T1000 (cell line): Measurements from ENCODE around the gene CCDC3.

Experiments used
- DNase-seq: peaks from one replicate; lab custom pipeline; 2025; ENCODE audit warnings: mixed read lengths; lab: John Stamatoyannopoulos, UW

The CCDC3 gene

DNA sequence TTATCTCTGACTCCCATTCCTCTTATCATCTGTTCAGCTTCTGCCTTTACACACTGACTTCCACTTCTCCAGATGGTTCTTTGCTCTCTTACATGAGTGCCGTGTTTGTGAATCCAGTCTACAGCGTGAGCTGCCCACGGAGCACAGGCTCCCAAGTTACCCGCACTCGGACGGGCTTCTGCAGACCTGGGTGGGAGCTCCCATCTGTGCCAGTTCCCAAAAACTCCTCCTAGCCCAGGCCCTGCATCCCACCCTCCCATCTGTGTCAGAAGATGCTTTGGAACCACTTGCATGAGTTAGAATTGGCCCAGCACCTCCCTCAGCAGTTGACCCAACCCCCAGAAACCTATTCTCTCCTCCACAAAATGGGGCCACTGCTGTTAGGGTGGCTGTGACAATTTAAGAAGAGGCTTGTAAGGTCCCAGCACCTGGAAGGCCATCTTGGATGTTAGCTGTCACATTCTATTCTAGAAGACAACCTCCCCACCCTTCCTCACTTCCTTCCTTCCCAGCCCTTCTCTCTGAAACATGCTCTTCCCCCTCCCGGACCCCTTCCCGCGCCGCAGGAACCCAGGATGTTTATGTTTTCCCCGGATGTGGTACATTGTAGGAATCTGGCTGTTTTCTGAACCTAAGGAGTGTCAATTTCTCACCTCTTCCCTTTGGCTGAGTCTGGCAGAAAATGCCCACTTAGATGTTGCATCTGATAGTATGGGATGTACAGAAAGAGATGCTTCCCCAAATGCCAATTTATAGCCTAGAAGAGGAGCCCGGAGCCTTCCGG is 79.2 kb downstream of the CCDC3 start:
- no peak for DNase-seq

DNA sequence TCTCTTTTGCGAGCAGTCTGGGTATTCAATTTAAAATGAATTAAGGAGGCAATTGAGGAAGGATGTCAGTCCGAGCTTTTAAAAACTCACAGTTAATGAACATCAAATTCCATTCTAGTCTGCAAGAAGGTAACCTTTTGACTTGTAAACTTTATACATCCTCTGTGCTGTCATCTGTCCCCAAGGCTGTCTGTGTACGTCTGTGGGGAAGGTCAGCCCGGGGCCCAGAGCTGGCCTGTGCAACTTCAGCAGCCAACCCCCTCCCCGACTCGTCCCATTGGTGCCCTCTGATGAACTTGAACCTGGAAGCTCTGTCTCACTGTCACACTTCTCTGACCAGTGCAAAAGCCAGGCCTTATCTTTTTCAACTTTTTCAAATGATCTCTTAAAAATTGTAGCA is 80.3 kb downstream of the CCDC3 start:
- no peak for DNase-seq

DNA sequence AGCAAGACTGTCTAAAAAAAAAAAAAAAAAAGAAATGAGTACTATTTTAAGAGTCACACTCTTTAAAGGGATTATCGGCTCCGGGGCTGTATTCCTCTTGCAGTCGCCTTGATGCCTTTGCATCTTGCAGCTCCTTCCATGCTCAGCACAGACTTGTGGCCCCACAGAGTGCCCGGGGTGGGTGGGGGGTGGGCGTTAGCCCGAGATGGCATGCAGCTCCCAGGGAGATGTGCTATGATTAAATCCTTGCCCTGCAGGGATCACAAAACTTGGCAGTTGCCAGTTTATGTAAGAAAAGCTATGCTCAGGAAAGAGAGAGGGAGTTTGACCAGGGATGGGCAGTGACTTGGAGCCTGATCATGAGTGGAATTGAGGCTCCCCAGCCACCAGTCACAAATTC is 81.9 kb downstream of the CCDC3 start:
- DNase-seq = no peak

DNA sequence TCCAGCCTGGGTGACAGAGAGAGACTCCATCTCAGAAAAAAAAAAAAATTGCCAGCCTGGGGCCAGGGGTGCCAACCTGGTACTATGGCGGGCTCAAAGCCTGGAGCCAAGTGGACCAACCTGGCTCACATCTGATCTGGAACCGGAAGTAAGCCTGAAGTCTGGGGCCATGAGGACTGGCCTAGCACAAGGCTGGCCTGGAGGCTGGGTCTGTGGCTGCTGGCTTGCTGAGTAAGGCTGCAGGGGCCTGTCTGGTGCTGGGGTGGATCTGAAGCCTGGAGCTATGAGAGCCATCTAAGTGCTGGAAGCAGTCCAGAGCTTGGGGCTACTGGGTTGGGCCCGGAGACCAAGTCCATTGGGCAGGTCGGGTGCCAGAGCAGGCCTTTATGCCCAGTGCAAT is 84.9 kb downstream of the CCDC3 start:
- no peak for DNase-seq

DNA sequence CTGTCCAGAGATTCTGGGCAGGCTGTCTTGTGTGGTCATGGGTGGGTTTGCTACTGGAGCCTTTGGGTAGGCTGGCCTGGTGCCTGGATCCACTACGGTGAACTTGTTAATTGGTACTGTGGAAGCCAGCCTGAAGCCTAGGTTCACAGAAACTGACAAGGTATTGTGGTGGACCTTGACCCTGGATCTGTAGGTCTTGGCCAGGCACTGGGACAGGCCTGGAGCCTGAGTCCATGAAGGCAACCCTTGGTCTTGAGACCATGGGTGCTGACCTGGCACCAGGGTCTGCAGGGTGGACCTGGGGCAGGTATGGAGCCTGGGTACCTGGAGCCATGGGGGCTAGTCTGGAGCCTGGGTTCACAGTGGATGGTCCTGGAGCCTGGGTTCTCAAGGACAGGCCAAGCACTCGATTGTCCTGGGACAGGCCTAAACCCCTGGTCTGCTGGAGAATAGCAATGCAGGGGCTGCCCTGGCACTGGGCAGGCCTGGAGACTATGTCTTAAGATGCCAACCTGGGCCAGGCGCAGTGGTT is 85.8 kb downstream of the CCDC3 start:
- DNase-seq = no peak

DNA sequence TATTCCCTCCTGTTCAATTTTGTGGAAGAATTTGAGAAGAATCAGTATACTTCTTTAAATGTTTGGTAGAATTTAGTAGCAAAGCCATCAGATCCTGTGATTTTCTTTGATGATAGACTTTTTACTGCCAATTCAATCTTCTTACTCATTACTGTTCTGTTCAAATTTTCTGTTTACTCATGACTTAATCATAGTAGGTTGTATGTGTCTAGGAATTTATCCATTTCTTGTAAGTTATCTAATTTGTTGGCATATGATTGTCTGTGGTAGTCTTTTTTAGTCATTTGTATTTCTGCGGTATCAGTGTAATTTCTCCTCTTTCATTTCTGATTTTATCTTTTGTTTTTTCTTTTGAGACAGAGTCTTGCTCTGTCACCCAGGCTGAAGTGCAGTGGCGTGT is 87.4 kb downstream of the CCDC3 start:
- no peak for DNase-seq

DNA sequence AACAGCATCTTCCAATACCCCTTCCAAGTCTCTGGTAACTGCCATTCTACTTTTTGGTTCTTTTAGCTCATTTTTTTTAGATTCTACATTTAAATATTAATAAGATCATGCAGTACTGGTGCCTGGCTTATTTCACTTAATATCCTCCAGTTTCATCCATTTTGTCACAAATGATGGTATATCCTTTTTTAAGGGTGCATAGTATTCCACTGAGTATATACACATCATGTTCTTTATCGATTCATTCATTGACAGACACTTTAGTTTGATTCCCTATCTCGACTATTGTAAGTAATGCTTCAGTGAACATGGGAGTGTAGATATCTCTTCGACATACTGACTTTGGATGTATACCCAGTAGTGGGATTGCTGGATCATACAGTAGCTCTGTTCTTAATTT is 89.7 kb downstream of the CCDC3 start:
- DNase-seq = no peak

DNA sequence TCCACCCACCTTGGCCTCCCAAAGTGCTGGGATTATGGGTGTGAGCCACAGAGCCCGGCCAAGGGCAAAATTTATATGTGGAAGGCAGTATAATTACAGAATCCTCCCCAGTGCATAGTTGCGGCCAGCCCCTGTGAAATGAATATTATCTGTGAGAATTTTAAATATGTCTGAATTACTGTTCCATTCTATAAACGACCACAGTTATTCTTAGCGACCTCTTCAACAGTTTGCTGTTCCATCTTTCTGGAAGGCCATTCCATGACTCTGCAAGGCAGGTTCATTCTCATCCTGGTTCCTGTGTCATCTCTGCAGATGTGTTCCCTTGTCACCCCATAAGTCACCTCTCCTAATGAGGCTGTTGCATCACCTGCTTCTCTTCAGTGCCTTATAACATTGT is 90.7 kb downstream of the CCDC3 start:
- no peak for DNase-seq

DNA sequence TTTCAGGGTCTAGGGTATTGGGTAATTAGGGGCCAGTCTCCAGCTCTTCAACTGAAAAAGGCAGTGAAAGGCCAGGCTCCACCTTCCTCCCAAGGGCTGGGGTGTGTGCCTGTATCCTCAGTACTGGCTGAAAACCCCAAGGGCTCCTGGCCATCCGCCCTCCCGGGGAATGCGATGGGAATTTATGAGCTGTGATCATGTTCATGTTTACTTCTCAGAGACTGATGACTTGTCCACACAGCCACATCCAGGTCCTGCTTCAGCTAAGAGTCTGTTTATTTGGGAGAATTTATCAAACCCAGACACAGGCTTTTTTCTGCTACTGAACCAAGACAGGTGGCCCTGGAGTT is 91.7 kb downstream of the CCDC3 start:
- DNase-seq = no peak

DNA sequence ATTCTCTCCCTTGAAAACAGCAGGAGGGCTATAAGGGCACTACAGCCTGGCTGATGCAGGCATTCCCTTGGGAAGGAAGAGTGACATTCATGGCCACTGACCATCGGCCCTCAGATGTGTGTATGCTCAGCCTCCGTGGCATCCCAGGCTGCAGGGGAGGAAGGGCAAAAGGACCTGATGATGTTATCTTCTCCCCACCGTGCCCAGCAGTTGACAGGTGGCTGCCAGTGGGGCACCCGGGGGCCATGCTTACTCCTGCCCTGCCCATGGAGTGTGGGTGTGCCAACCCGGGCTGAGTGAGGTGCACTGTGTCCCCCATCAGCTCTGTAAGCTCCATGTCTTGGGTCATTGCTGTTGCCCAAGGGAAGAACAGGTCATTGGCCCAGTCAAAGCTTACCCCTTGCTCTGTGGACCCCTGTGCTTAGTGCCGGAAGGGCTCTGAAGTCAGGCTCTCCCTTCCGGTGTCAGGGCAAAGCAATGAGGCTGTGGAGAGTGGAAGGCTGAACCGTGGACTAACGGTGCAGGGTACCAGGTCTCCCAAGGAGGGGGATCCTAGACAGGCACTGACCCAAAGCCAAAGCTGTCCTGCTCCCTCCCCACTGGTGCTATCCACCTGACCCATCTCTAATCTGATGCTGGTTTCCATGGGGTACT is 92.2 kb downstream of the CCDC3 start:
- DNase-seq = no peak

DNA sequence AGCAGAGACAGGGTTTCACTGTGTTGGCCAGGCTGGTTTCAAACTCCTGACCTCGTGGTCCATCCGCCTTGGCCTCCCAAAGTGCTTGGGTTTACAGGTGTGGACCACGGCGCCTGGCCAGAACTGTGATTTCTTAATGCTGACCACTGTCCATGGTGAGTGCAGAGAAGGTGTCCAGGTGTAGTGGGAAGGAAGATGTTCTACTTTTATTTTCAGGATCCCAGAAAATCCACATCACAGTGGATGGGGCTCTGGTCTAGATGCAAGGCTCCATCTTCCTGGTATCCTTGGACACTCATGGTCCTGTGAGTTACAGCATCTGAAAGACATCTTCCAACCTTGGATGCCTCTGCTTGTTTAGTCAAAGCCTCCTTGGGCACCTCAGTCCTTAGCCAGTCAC is 92.7 kb downstream of the CCDC3 start:
- no peak for DNase-seq

DNA sequence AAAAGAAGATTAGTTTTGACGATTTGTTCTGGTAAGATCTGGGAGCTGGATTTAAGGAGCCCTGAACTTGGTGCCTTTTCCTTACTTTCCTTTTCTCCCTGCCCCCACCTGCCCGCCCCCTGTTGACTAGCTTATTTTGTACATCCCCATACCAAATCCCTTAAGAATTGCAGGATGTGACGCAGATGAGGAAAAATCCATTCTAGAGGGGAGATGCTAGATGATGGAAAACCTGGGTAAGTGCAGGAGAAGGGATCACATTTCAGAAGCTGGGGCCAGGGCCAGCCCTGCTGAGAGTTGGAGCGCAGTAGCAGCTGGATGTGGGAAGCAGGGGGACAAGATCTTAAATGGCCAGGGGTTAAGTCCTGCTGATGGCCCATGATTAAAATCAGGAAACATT is 93.9 kb downstream of the CCDC3 start:
- no peak for DNase-seq

DNA sequence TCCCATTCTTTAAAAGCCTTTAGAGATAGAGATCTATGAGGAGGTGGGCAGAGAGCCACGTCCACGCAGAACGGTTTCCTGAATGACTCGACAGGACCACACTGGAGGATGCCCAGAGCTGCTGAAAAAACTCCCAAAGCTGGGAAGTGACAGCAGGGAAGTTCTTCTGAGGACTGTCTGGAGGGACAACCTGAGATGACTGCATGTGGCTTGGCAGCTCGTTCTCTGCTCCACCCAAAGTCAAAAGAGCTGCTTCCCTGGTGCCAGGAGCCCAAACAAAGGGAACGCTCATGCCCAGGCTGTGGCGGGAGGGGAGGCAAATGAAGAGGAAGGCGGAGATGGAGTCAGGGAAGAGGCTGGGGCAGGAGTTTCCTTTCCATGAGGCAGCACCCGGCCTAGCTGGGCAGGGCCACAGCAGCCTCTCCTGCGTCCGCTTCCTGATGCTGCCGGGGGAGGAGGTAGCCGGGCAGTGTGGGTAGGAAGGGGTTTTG is 95.4 kb downstream of the CCDC3 start:
- DNase-seq = no peak

DNA sequence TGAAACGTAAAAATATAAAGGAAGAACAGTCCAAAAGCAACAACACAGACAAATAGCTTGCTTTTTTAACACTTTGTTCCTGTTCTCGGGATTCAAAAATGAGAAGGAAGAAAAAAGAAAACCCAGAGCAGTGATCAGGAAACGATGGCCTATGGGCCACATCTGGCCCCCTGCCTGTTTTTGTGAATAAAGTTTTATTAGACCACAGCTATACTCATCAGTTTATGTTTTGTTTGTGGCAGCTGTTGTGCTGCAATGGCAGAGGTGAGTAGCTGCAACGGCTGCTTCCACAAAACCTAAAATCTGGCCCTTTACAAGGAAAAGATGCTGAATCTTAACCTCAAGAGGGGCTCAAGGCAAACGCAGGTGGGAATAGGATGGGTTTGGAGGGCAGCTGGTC is 96.4 kb downstream of the CCDC3 start:
- no peak for DNase-seq

DNA sequence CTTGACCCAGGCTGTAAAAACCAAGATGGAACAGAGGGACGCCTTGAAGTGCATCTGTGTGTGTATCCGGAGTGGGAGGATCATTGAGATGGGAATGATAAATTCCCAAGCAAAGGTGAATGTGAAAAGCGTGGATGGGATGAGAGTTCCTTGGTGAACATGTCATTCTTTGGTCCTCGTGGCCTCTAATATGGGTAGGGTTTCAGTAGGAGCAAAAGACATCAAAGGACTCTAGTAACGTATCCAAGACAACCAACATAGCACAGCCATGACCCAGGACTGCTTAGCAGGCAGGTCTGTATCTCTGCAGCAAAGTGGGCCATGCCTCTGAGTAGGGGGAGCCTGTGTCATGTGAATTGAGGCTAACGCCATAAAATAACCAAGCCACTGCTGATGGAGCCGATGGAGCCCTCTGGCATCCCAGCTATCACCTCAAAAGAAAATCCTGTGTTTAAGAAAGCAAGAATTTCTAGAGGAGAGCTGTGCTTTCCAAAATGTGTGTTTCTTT is 98.6 kb downstream of the CCDC3 start:
- DNase-seq = no peak

DNA sequence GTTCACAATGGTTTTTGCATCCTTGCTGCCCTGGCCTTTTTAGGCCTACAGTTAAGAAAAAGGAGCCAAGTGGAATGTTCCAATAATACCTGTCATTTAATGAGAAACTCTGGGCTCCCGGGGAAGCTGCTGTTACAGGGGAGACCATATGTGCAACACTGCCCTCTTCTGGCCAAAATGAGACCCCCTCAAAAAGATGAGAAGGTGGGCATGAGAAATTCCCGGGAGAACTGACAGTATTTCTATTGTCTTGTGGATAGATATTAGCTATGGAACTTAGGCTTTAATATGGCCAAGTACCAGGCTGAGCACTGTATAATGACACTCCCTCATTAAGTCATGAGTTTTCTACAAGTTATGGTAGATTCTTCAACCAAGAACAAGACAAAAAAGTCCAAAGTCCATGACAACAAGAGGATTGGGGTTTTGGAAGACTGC is 99.4 kb downstream of the CCDC3 start:
- DNase-seq = peak; percentile 86

DNA sequence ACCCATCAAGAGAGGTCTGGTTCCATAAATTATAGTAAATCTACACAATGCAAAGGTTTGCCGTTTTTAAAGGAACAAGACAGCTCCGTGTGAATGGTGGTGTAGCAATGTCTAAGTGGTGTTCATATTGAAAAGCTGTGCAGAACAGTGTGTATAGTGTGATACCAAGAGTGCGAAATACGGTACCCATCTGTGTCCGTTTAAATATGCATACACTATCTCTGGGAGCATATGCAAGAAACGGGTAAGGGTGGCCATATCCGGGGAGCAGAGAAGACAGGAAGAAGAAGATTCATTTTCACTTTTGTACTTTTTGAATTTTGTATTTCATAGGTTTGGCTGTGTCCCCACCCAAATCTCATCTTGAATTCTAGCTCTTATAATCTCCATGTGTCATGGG is 102.0 kb downstream of the CCDC3 start:
- no peak for DNase-seq

DNA sequence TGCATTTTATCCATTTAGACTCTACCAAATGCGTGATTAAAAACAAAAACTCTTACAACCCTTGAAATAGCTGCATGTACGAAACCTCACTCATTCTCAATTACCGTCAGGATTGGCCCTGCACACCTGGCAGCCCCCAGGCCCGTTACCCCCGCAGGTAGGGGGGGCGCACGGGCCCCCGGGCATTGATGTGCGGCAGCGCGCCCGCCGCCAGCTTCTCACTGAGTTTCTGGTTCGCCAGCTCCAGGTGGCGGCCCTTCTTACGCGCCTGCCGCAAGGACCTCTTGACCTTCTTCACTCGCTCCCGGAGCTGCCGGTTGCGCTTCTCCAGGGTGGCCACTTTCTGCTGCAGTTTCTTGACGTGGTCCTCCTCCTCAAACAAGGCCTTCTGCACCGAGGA is 103.2 kb downstream of the CCDC3 start:
- DNase-seq = no peak

DNA sequence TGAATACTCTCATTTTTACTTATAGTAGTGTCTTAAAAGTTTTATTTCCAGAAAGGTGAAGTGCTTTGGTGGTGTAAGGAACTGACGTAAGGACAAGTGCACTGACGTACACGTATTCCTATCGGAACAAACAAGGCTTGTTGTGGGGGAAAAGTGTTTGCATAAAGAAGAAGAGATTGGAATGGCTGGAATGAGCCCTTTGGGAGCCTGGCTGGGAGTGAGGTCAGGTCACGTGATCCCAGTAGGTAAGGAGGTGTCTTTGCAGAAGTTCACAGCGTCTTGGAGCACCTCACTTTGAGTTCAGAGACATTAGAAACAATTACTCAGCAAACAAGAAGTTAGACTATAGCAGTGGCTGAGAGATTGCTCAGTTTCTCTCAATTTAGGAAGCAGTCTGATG is 104.2 kb downstream of the CCDC3 start:
- no peak for DNase-seq

DNA sequence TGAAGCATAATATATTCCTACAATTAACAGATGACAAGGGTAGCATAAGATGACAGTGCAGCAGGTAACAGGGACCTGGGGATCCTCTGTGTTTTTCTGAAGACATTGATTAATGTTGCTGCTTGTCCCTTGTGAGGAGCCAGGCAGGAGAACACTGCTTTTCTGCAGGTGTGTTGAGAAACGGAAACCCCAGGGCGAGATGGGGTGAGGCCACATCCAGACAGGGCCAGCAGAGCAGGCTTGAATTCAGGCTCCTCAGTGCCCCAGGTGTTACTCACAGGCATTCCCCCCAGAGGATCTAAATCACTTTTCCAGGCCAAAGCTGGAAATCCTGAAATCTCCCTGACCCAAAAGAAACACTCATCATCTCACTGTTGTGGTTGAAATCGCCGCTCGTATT is 105.3 kb downstream of the CCDC3 start:
- DNase-seq = no peak

DNA sequence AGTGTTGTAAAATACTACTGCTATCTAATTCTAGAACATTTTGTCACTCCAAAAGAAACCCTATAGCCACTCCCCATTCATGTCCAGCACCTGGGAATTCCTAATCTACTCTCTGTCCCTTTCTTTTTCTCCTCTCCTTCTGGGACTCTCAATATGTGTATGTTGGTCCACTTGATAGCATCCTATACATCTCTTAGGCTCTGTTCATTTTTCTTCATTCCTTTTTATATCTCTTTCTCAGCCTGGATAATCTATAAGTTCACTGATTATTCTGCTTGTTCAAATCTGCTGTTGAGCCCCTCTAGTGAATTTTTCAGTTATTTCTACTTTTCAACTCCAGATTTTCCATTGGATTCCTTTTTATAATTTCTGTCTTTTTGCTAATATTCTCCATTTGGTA is 108.6 kb downstream of the CCDC3 start:
- DNase-seq = no peak

DNA sequence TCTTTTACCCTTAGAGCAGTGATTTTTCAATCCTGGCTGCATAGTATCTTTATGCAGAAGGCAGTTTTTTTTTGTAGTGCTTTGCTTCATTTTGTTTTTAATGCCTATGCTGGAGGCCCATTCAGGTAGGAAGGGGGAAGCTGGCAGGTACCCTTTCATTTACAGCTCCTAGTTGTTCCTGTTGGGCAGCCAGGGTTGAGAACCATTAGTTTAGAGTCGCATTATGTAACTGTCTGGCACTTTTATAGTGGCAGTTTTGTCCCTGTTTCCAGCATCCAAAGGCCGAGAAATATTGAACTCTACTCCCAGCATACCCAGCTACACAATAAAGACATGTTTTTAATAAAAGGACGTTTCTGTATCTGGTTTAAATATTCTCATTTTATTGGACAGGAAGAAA is 110.6 kb downstream of the CCDC3 start:
- no peak for DNase-seq

DNA sequence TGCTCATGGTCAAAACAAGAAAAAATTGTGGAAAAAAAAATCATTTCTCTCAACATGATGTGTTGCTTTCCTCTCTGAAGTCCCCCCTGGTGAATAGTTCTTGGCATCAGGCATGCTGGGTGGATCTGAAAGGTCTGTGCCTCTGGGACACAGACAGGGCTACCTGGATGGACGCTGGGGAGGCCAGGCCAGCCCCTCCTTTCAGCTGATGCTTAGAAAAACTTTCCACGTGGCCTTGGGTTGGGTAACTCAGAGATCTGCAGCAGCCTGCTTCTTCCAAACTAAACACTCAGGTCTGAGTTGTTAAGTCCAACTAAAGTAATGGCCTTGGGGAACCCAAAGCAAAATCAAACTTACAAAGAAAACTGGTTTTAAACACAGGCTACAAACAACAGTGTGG is 113.0 kb downstream of the CCDC3 start:
- DNase-seq = no peak
